GM15510 (cell line): Measurements from ENCODE around the gene INPP5F.

Experiments used
- POLR2A ChIP-seq: IDR thresholded peaks from 3 replicates; pipeline ENCODE4 v1.6.1; 2011; ENCODE audit warnings: borderline replicate concordance; ENCODE audit not compliant: insufficient read length; ENCODE audit errors: extremely low read depth

Gene INPP5F

GRCh38 chr10:119724593-119725516 is 995 bp upstream of the INPP5F start:
- TF ChIP-seq POLR2A, result no peak

GRCh38 chr10:119725517-119725827 is 378 bp upstream of the INPP5F start:
- TF ChIP-seq POLR2A, result peak; percentile 70

GRCh38 chr10:119726676-119727261 is 919 bp downstream of the INPP5F start:
- no peak for TF ChIP-seq POLR2A

GRCh38 chr10:119728172-119728800 is 2.4 kb downstream of the INPP5F start:
- TF ChIP-seq POLR2A, result no peak

GRCh38 chr10:119734396-119735332 is 8.8 kb downstream of the INPP5F start:
- no peak for TF ChIP-seq POLR2A

GRCh38 chr10:119735451-119735850 is 9.6 kb downstream of the INPP5F start:
- TF ChIP-seq POLR2A, result no peak

GRCh38 chr10:119736220-119736619 is 10.4 kb downstream of the INPP5F start:
- no peak for TF ChIP-seq POLR2A

- no peak for TF ChIP-seq POLR2A
These were observed 11.3 kb downstream of the INPP5F start for GRCh38 chr10:119737039-119737663.

GRCh38 chr10:119737823-119738222 is 12.0 kb downstream of the INPP5F start:
- no peak for TF ChIP-seq POLR2A

GRCh38 chr10:119738962-119739361 is 13.1 kb downstream of the INPP5F start:
- TF ChIP-seq POLR2A, result no peak

- TF ChIP-seq POLR2A, result no peak
These were observed 14.2 kb downstream of the INPP5F start for GRCh38 chr10:119740096-119740495.

GRCh38 chr10:119742947-119743648 is 17.2 kb downstream of the INPP5F start:
- no peak for TF ChIP-seq POLR2A

GRCh38 chr10:119747940-119748339 is 22.1 kb downstream of the INPP5F start:
- TF ChIP-seq POLR2A, result no peak

- TF ChIP-seq POLR2A, result no peak
These were observed 23.0 kb downstream of the INPP5F start for GRCh38 chr10:119748871-119749270.

- no peak for TF ChIP-seq POLR2A
These were observed 23.6 kb downstream of the INPP5F start for GRCh38 chr10:119749455-119749854.
